Retinal pigment epithelial cell (primary cell): Measurements from ENCODE around the gene RIMBP2.

Experiments
- DNase-seq: peaks from one replicate; pipeline ENCODE4 v3.0.0-alpha.2; 2010; ENCODE audit warnings: low read depth
- H3K4me3 ChIP-seq: 2 replicates; pipeline ENCODE4 v1.5.1; 2011; ENCODE audit warnings: mild to moderate bottlenecking, low read length, control low read depth, moderate library complexity
- TF ChIP-seq, protein P1 (sequence below): conservative IDR thresholded peaks from 2 replicates; pipeline ENCODE4 v1.5.1; 2011; ENCODE audit warnings: low read depth, low read length, control low read depth, inconsistent platforms

The RIMBP2 gene

DNA sequence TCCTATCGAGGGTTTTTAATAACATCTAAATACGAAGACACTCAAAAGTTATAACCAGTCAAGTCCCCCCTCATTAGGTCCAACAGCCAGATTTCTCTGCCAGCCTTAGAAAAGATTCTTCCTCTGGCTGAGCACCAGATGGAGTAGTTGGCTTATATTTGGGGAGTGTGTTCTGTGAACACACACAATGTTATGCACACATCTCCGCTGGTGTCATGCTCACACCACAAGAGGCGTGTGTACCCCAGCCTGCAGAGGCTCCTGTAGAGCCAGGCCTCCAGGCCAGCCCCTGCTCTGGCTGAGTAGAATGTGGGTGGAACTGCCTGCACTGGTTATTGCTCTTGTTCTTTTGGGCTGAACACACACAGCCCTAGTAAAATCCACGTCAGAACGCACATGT, 314.4 kb downstream of the RIMBP2 start:
- no peak for DNase-seq
- TF ChIP-seq, protein P1, sequence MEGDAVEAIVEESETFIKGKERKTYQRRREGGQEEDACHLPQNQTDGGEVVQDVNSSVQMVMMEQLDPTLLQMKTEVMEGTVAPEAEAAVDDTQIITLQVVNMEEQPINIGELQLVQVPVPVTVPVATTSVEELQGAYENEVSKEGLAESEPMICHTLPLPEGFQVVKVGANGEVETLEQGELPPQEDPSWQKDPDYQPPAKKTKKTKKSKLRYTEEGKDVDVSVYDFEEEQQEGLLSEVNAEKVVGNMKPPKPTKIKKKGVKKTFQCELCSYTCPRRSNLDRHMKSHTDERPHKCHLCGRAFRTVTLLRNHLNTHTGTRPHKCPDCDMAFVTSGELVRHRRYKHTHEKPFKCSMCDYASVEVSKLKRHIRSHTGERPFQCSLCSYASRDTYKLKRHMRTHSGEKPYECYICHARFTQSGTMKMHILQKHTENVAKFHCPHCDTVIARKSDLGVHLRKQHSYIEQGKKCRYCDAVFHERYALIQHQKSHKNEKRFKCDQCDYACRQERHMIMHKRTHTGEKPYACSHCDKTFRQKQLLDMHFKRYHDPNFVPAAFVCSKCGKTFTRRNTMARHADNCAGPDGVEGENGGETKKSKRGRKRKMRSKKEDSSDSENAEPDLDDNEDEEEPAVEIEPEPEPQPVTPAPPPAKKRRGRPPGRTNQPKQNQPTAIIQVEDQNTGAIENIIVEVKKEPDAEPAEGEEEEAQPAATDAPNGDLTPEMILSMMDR: no peak
- no peak overlapping the region for H3K4me3 ChIP-seq

- no peak for DNase-seq
- TF ChIP-seq, protein P1: no peak
- no peak overlapping the region for H3K4me3 ChIP-seq
These were observed 317.8 kb downstream of the RIMBP2 start for GRCh38 chr12:130398100-130398848.

DNA sequence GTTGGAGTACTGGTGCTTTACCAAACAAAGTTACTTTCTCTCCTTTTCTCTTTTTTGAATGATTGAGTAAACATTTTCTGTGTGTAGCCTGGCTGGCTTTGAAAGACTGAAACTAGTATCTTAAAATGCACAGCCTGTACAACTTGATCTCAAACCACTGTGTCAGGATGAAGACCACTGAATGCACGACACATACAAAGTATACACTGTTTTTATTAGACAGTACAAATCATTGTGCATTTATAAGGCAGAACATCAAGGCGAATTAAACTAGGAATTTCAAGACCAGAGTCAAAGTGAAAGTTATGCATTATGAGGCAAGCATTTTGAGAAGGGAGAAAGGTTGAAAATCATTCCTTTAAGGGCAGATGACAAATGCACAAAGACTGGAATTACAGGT, 319.4 kb downstream of the RIMBP2 start:
- H3K4me3 ChIP-seq: no peak overlapping the region
- TF ChIP-seq, protein P1: no peak
- DNase-seq: no peak

- no peak for DNase-seq
- TF ChIP-seq, protein P1: no peak
- H3K4me3 ChIP-seq: no peak overlapping the region
These were observed 321.2 kb downstream of the RIMBP2 start for GRCh38 chr12:130394906-130395305.

- H3K4me3 ChIP-seq: no peak overlapping the region
- DNase-seq: no peak
- TF ChIP-seq, protein P1: no peak
These were observed 324.9 kb downstream of the RIMBP2 start for GRCh38 chr12:130391186-130391585.

DNA sequence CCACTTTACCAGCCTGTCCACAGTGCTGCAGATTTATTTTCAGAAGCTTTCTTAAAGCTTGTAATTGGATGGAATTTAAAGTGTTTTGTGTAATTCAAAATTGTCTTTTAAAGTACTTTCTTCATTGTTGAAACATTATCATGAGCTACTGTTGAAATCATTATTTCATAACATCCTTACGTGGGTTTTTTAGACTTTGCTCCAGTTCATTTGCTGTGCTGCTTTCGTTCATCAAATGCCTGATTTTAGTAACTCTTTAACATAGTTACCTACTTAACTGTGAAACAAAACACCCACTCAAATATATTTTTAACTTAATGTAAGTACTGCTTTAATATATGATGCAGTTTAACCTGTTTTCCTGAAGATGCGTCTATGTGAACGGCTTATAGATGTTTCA, 330.9 kb downstream of the RIMBP2 start:
- TF ChIP-seq, protein P1: no peak
- no peak for DNase-seq
- H3K4me3 ChIP-seq: no peak overlapping the region

DNA sequence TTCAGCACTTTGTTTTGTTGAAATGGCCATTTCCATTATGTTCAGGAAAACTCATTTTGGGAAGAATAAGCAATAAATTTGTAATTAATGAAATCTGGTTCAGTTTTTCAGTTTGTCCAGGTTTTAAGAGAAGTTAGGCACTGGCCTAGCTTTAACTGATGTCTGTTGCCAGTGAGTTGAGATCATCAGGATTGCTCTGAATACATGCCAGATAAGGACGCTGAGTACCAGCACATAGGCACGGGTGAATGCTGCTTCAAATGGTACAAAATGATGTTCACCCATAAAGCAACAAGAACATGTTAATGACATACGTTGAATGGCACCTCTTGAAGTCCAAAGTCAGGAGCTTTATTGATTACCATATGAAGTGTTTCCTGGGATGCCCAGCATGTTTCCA, 331.9 kb downstream of the RIMBP2 start:
- DNase-seq: no peak
- TF ChIP-seq, protein P1: no peak
- no peak overlapping the region for H3K4me3 ChIP-seq
